ENCODE measurements around the gene ZNF335. TPM values are rescaled to one million over a fixed set of nuclear protein-coding genes. Genes with fewer than 3 reads are reported as not detected.
"Not testable (repeated sequence)": the region's sequence is repeated elsewhere in the genome, so short reads cannot be mapped to it uniquely, and the experiment has no call there.

The ZNF335 gene
- total and polyA plus RNA-seq, 5 experiments from 2014 or later = 6.4 to 56.2 (median 13.2) TPM

- Mint-ChIP-seq H3K9me3 (no peaks in the 10 kb centered on the region), H3K4me1 (peaks cover 13 to 46% (median 27%) of the 10 kb centered on the region in 4 donors), H3K4me3 (peak within 1 kb of the TSS; percentile 93 to 100 (median 97)), H3K36me3 (peaks cover 0 to 26% (median 4%) of the 10 kb centered on the region in 3 donors), H3K27me3 (no peaks in the 10 kb centered on the region), H3K27ac (peak within 1 kb of the TSS; percentile 94 to 100 (median 99))
- ATAC-seq = peak; percentile 80 to 86
- peak; percentile 97 to 100 (median 99) for DNase-seq
- POLR2A ChIA-PET = interaction anchor here (0.6 to 9.8 kb wide), 45 partner anchors 10 to 672 kb away, joined by 3 to 216 read pairs (median 5); partner anchors contain the start of genes ACOT8, CTSA, DNTTIP1 and ELMO2
Measured at GRCh38 chr20:45934586-45935415, 37.2 kb downstream of the ZNF335 start, which contains the start of gene PCIF1. Gene PCIF1 (plus strand): TSS chr20:45934683. CDS start chr20:45939000, 4,317 bp downstream.

- no peaks in the 10 kb centered on the region for H3K9me3 Mint-ChIP-seq
- DNase-seq (peak in 4 of 10 donors; percentile 41 to 83 (median 55)), ATAC-seq (peak; percentile 1 to 17)
- peak overlapping the region; percentile 92 to 100 (median 97) for H3K4me3 Mint-ChIP-seq
- H3K4me1 Mint-ChIP-seq = peaks cover 13 to 43% (median 27%) of the 10 kb centered on the region in 4 donors
- H3K27me3 Mint-ChIP-seq = no peaks in the 10 kb centered on the region
- POLR2A ChIA-PET = interaction anchor here (0.6 to 9.8 kb wide), 34 partner anchors 9 to 572 kb away, joined by 3 to 216 read pairs (median 6); partner anchors contain the start of genes ACOT8, CTSA, DNTTIP1 and MMP9
- H3K36me3 Mint-ChIP-seq = peaks cover 0 to 19% (median 4%) of the 10 kb centered on the region in 3 donors
- peak overlapping the region; percentile 94 to 99 (median 98) for H3K27ac Mint-ChIP-seq
Measured at GRCh38 chr20:45934046-45934585, 37.9 kb downstream of the ZNF335 start.

- Mint-ChIP-seq H3K27me3 (no peaks in the 10 kb centered on the region), H3K36me3 (peaks cover 0 to 13% (median 4%) of the 10 kb centered on the region in 3 donors)
- ATAC-seq = peak; percentile 1 to 9
Measured at GRCh38 chr20:45933266-45934045, 38.5 kb downstream of the ZNF335 start.

GRCh38 chr20:45931680-45932079, 40.3 kb downstream of the ZNF335 start:
- not testable (repeated sequence) for H3K27me3 Mint-ChIP-seq, H3K9me3 Mint-ChIP-seq, ATAC-seq, H3K36me3 Mint-ChIP-seq, DNase-seq
- H3K27ac Mint-ChIP-seq = peak overlapping the region in 1 of 10 donors; percentile 4
- H3K4me1 Mint-ChIP-seq = peaks cover 6 to 25% (median 11%) of the 10 kb centered on the region in 4 donors
- POLR2A ChIA-PET = interaction anchor here (1.1 kb wide), 1 partner anchor 27 kb away, joined by 3 read pairs; no protein-coding TSS in a partner anchor
- peak overlapping the region in 2 of 10 donors; percentile 29 to 48 for H3K4me3 Mint-ChIP-seq

More at GRCh38 chr20:45933266-45934045, 38.5 kb downstream of the ZNF335 start:
- no peaks in the 10 kb centered on the region for H3K9me3 Mint-ChIP-seq
- H3K27ac Mint-ChIP-seq = peak overlapping the region; percentile 94 to 99 (median 98)
- H3K4me1 Mint-ChIP-seq = peaks cover 12 to 40% (median 25%) of the 10 kb centered on the region in 4 donors
- H3K4me3 Mint-ChIP-seq = peak overlapping the region; percentile 92 to 100 (median 97)
- POLR2A ChIA-PET = interaction anchor here (0.6 to 9.8 kb wide), 20 partner anchors 8 to 571 kb away, joined by 3 to 216 read pairs (median 12); partner anchors contain the start of genes ACOT8, CTSA, DNTTIP1 and MMP9
- DNase-seq = peak; percentile 34 to 78 (median 57)

- H3K27ac Mint-ChIP-seq = peak overlapping the region in 6 of 10 donors; percentile 5 to 85 (median 39)
- H3K36me3 Mint-ChIP-seq = no peaks in the 10 kb centered on the region
- no peaks in the 10 kb centered on the region for H3K9me3 Mint-ChIP-seq
- POLR2A ChIA-PET = interaction anchor here (0.7 to 2.7 kb wide), 2 partner anchors 37 to 46 kb away, joined by 3 to 10 read pairs; partner anchors contain the start of genes CTSA, NEURL2 and ZSWIM1
- H3K4me3 Mint-ChIP-seq = no peak overlapping the region
- H3K27me3 Mint-ChIP-seq = no peaks in the 10 kb centered on the region
- ATAC-seq (no peak), DNase-seq (no peak)
- H3K4me1 Mint-ChIP-seq = peaks cover 0 to 11% (median 5%) of the 10 kb centered on the region in 4 donors
Measured at GRCh38 chr20:45927071-45927878, 44.7 kb downstream of the ZNF335 start.

- H3K27ac Mint-ChIP-seq = peak overlapping the region in 1 of 10 donors; percentile 33
- DNase-seq (no peak), ATAC-seq (no peak)
- no peaks in the 10 kb centered on the region for H3K36me3 Mint-ChIP-seq
- peaks cover 0 to 2% (median 0%) of the 10 kb centered on the region in 5 donors for H3K27me3 Mint-ChIP-seq
- H3K4me3 Mint-ChIP-seq = no peak overlapping the region
- H3K4me1 Mint-ChIP-seq = peaks cover 0 to 8% (median 5%) of the 10 kb centered on the region in 4 donors
- H3K9me3 Mint-ChIP-seq = no peaks in the 10 kb centered on the region
- POLR2A ChIA-PET = interaction anchor here (2.7 kb wide), 1 partner anchor 37 kb away, joined by 10 read pairs; the partner anchor contains the start of genes CTSA and NEURL2
Measured at GRCh38 chr20:45926731-45927070, 45.3 kb downstream of the ZNF335 start.

- H3K4me1 Mint-ChIP-seq = peaks cover 0 to 10% (median 5%) of the 10 kb centered on the region in 4 donors
- POLR2A ChIA-PET = interaction anchor here (1.0 to 2.7 kb wide), 3 partner anchors 8 to 68 kb away, joined by 3 to 12 read pairs (median 10); partner anchors contain the start of genes CTSA, NEURL2 and PCIF1
- no peak overlapping the region for H3K4me3 Mint-ChIP-seq
- no peak for ATAC-seq
- no peaks in the 10 kb centered on the region for H3K9me3 Mint-ChIP-seq
- H3K27ac Mint-ChIP-seq = peak overlapping the region in 1 of 10 donors; percentile 45
- H3K27me3 Mint-ChIP-seq = peaks cover 0 to 7% (median 1%) of the 10 kb centered on the region in 5 donors
- no peaks in the 10 kb centered on the region for H3K36me3 Mint-ChIP-seq
- DNase-seq = no peak
Measured at GRCh38 chr20:45925821-45926506, 46.0 kb downstream of the ZNF335 start.

- peak overlapping the region in 1 of 10 donors; percentile 8 for H3K27ac Mint-ChIP-seq
- no peak for DNase-seq
- peaks cover 0 to 8% (median 5%) of the 10 kb centered on the region in 4 donors for H3K4me1 Mint-ChIP-seq
- POLR2A ChIA-PET = interaction anchor here (1.9 to 2.7 kb wide), 2 partner anchors 10 to 35 kb away, joined by 10 to 12 read pairs; partner anchors contain the start of genes CTSA, NEURL2 and PCIF1
- ATAC-seq = no peak
- no peak overlapping the region for H3K4me3 Mint-ChIP-seq
- H3K9me3 Mint-ChIP-seq = no peaks in the 10 kb centered on the region
- no peaks in the 10 kb centered on the region for H3K36me3 Mint-ChIP-seq
- peaks cover 0 to 13% (median 6%) of the 10 kb centered on the region in 5 donors for H3K27me3 Mint-ChIP-seq
Measured at GRCh38 chr20:45924391-45925261, 47.4 kb downstream of the ZNF335 start.

- POLR2A ChIA-PET = interaction anchor here (0.7 to 2.8 kb wide), 4 partner anchors 13 to 59 kb away, joined by 3 to 12 read pairs (median 8); partner anchors contain the start of gene PCIF1
- Mint-ChIP-seq H3K4me3 (peak overlapping the region in 1 of 10 donors; percentile 8), H3K4me1 (peaks cover 0 to 6% (median 3%) of the 10 kb centered on the region in 4 donors), H3K27ac (peak overlapping the region in 3 of 10 donors; percentile 9 to 43 (median 30)), H3K27me3 (peaks cover 0 to 16% (median 11%) of the 10 kb centered on the region in 5 donors), H3K9me3 (no peaks in the 10 kb centered on the region), H3K36me3 (no peaks in the 10 kb centered on the region)
- ATAC-seq (no peak), DNase-seq (no peak)
Measured at GRCh38 chr20:45921337-45922189, 50.4 kb downstream of the ZNF335 start.
